Right cardiac atrium (tissue), 5 donors: ENCODE measurements around the gene DNAI4. TPM values are rescaled to one million over a fixed set of nuclear protein-coding genes. Genes with fewer than 3 reads are reported as not detected.
"Not testable (repeated sequence)": the region's sequence is repeated elsewhere in the genome, so short reads cannot be mapped to it uniquely, and the experiment has no call there.

ENCODE experiments used
- ATAC-seq, 2 donors: fragments of 200-7000 bp; cut with Tn5 transposase; one replicate each; pipeline versions ENCODE4 v1.8.0 to v1.9.1; 2020; ENCODE audit warnings: moderate library complexity in 2 of 2, mild to moderate bottlenecking in 1 of 2
- DNase-seq, 3 donors: peaks; one replicate each; pipeline ENCODE4 v3.0.0-alpha.2; 2020
- H3K27ac ChIP-seq: one replicate; pipeline ENCODE4 v1.5.1; 2013; ENCODE audit warnings: mild to moderate bottlenecking, low read length, control low read depth, moderate library complexity
- H3K27me3 ChIP-seq: one replicate; pipeline ENCODE4 v1.6.1; 2013; ENCODE audit not compliant: control insufficient read depth, insufficient read depth
- H3K4me1 ChIP-seq: one replicate; pipeline ENCODE4 v1.6.1; 2013; ENCODE audit warnings: low read length; ENCODE audit not compliant: control insufficient read depth, insufficient read depth
- H3K4me3 ChIP-seq: one replicate; pipeline ENCODE4 v1.5.1; 2013; ENCODE audit warnings: low read length, control low read depth
- H3K9me3 ChIP-seq: one replicate; pipeline ENCODE4 v1.6.1; 2013; ENCODE audit warnings: low read length; ENCODE audit not compliant: control insufficient read depth
- WGBS: extraction: QIAGEN DNeasy Blood & Tissue Kit; methylation state at CpG from one replicate; pipeline ENCODE4 v1.1.7; 2013; 5-methylcytosine and 5-hydroxymethylcytosine counted together
- intact Hi-C, 4 donors: fragments of 100-400 bp; cut with DNase I; formaldehyde crosslinking; loops; one replicate each; pipeline versions ENCODE4 v1.11.0 to v1.14.0; 2022 to 2023
- polyA plus RNA-seq: library from polyadenylated mRNA; stranded (reverse); fragments of 200-250 nt; gene quantifications from one replicate; pipeline ENCODE4 v1.2.3, GENCODE V29; 2013
- total RNA-seq, 4 donors: library from RNA; stranded (reverse); fragmentation: NEBNext Ultra II Directional; extraction: Animal tissue kit (Norgen Biotek cat#: 25700); gene quantifications; one replicate each; pipeline ENCODE4 v1.2.1, GENCODE V29; 2021
- donor health status: healthy with polysubstance abuse.
- donor health status: DM: no; HTN: yes; CAD: no.
- donor health status: DM: no; HTN: no; CAD: no.
- donor health status: DM: no; HTN: yes; CAD: no; lungs with severe emphysema.
- donor health status: DM: yes; HTN: yes; CAD: no.

The DNAI4 gene
- total and polyA plus RNA-seq, 5 donors, result 1.8 to 27.0 (median 21.3) TPM

GRCh38 chr1:66889030-66889429 lies 35.6 kb downstream of the DNAI4 start:
- WGBS, result 100% methylated on average over 1 of the region's 1 CpG
- Histone ChIP-seq H3K4me1 (no peaks in the 10 kb centered on the region), H3K9me3 (no peaks in the 10 kb centered on the region), H3K27ac (no peak overlapping the region), H3K27me3 (no peaks in the 10 kb centered on the region), H3K4me3 (no peak overlapping the region)
- DNase-seq (no peak), ATAC-seq (no peak)
- intact Hi-C loops, result no loop called here

GRCh38 chr1:66876664-66877063 lies 48.0 kb downstream of the DNAI4 start:
- intact Hi-C loops, result no loop called here
- no peak overlapping the region for H3K4me3 ChIP-seq
- no peaks in the 10 kb centered on the region for H3K4me1 ChIP-seq
- ATAC-seq (no peak), DNase-seq (no peak)
- H3K9me3 ChIP-seq, result no peaks in the 10 kb centered on the region
- 91% methylated on average over 1 of the region's 1 CpG for WGBS
- no peak overlapping the region for H3K27ac ChIP-seq
- no peaks in the 10 kb centered on the region for H3K27me3 ChIP-seq

GRCh38 chr1:66873111-66873510 lies 51.5 kb downstream of the DNAI4 start:
- DNase-seq (no peak), ATAC-seq (no peak)
- H3K27me3 ChIP-seq, result no peaks in the 10 kb centered on the region
- no peaks in the 10 kb centered on the region for H3K9me3 ChIP-seq
- WGBS, result 89% methylated on average over 5 of the region's 5 CpGs
- H3K27ac ChIP-seq, result no peak overlapping the region
- H3K4me3 ChIP-seq, result no peak overlapping the region
- H3K4me1 ChIP-seq, result no peaks in the 10 kb centered on the region
- intact Hi-C loops, result no loop called here

- H3K9me3 ChIP-seq, H3K4me3 ChIP-seq, DNase-seq, H3K27ac ChIP-seq, intact Hi-C loops, H3K27me3 ChIP-seq, H3K4me1 ChIP-seq, ATAC-seq: not testable (repeated sequence)
- 98% methylated on average over 7 of the region's 7 CpGs for WGBS
These were observed 52.6 kb downstream of the DNAI4 start for GRCh38 chr1:66872024-66872423.

- 92% methylated on average over 2 of the region's 2 CpGs for WGBS
- intact Hi-C loops, result no loop called here
- Histone ChIP-seq H3K27ac (no peak overlapping the region), H3K4me3 (no peak overlapping the region), H3K27me3 (no peaks in the 10 kb centered on the region), H3K9me3 (no peaks in the 10 kb centered on the region), H3K4me1 (no peaks in the 10 kb centered on the region)
- DNase-seq, result no peak
- ATAC-seq, result no peak
These were observed 57.2 kb downstream of the DNAI4 start for GRCh38 chr1:66867501-66867900.

GRCh38 chr1:66860529-66860928 lies 64.1 kb downstream of the DNAI4 start:
- Histone ChIP-seq H3K27me3 (no peaks in the 10 kb centered on the region), H3K4me1 (no peaks in the 10 kb centered on the region), H3K4me3 (no peak overlapping the region), H3K27ac (no peak overlapping the region), H3K9me3 (no peaks in the 10 kb centered on the region)
- WGBS, result 78% methylated on average over 3 of the region's 3 CpGs
- intact Hi-C loops, result no loop called here
- no peak for DNase-seq
- no peak for ATAC-seq

GRCh38 chr1:66853379-66853778 lies 71.3 kb downstream of the DNAI4 start:
- no peak for DNase-seq
- H3K4me3 ChIP-seq, result no peak overlapping the region
- intact Hi-C loops, result no loop called here
- H3K27me3 ChIP-seq, result no peaks in the 10 kb centered on the region
- no peak overlapping the region for H3K27ac ChIP-seq
- no peaks in the 10 kb centered on the region for H3K9me3 ChIP-seq
- WGBS, result 73% methylated on average over 1 of the region's 1 CpG
- ATAC-seq, result no peak
- no peaks in the 10 kb centered on the region for H3K4me1 ChIP-seq

- intact Hi-C loops, result no loop called here
- H3K27ac ChIP-seq, result no peak overlapping the region
- no peak for DNase-seq
- H3K27me3 ChIP-seq, result no peaks in the 10 kb centered on the region
- H3K4me1 ChIP-seq, result no peaks in the 10 kb centered on the region
- no peaks in the 10 kb centered on the region for H3K9me3 ChIP-seq
- ATAC-seq, result no peak
- 96% methylated on average over 2 of the region's 2 CpGs for WGBS
- no peak overlapping the region for H3K4me3 ChIP-seq
These were observed 71.8 kb downstream of the DNAI4 start for GRCh38 chr1:66852870-66853269.

- H3K4me3 ChIP-seq, result no peak overlapping the region
- DNase-seq (no peak), ATAC-seq (no peak)
- WGBS, result 94% methylated on average over 1 of the region's 1 CpG
- no peak overlapping the region for H3K27ac ChIP-seq
- intact Hi-C loops, result no loop called here
- no peaks in the 10 kb centered on the region for H3K4me1 ChIP-seq
- no peaks in the 10 kb centered on the region for H3K9me3 ChIP-seq
- no peaks in the 10 kb centered on the region for H3K27me3 ChIP-seq
These were observed 73.7 kb downstream of the DNAI4 start for GRCh38 chr1:66850989-66851388.

- DNase-seq (no peak), ATAC-seq (no peak)
- H3K9me3 ChIP-seq, result no peaks in the 10 kb centered on the region
- H3K27me3 ChIP-seq, result no peaks in the 10 kb centered on the region
- no peak overlapping the region for H3K27ac ChIP-seq
- intact Hi-C loops, result no loop called here
- no peak overlapping the region for H3K4me3 ChIP-seq
- WGBS, result 66% methylated on average over 2 of the region's 2 CpGs
- H3K4me1 ChIP-seq, result no peaks in the 10 kb centered on the region
These were observed 76.5 kb downstream of the DNAI4 start for GRCh38 chr1:66848193-66848592.

GRCh38 chr1:66840929-66841328 lies 83.7 kb downstream of the DNAI4 start:
- H3K27me3 ChIP-seq, result no peaks in the 10 kb centered on the region
- H3K4me3 ChIP-seq, result no peak overlapping the region
- H3K4me1 ChIP-seq, result peaks cover 2% of the 10 kb centered on the region
- no peak for ATAC-seq
- DNase-seq, result no peak
- no peak overlapping the region for H3K27ac ChIP-seq
- no peaks in the 10 kb centered on the region for H3K9me3 ChIP-seq
- intact Hi-C loops, result no loop called here

- H3K27me3 ChIP-seq, result no peaks in the 10 kb centered on the region
- H3K4me1 ChIP-seq, result no peaks in the 10 kb centered on the region
- no peaks in the 10 kb centered on the region for H3K9me3 ChIP-seq
- intact Hi-C loops, result no loop called here
- no peak for DNase-seq
- no peak overlapping the region for H3K27ac ChIP-seq
- no peak for ATAC-seq
- H3K4me3 ChIP-seq, result no peak overlapping the region
These were observed 89.7 kb downstream of the DNAI4 start for GRCh38 chr1:66834926-66835325.
